ENCODE measurements around the gene STXBP1. TPM values are rescaled to one million over a fixed set of nuclear protein-coding genes. Genes with fewer than 3 reads are reported as not detected.

The STXBP1 gene
- total RNA-seq, 1 experiment from 2014 or later, result 40.6 TPM

GRCh38 chr9:127613583-127613954 lies 1.5 kb downstream of the STXBP1 start:
- Histone ChIP-seq H3K79me2 (ENCODE audit: insufficient read depth, low read length) (no peaks in the 10 kb centered on the region), H3K36me3 (ENCODE audit: control insufficient read depth in 1 of 2, insufficient read depth in 2 of 2, low read length in 2 of 2) (no peaks in the 10 kb centered on the region), H3K27me3 (ENCODE audit: insufficient read depth, low read length) (no peaks in the 10 kb centered on the region), H3K4me3 (replicated peaks in 1 of 2; ENCODE audit: low read depth in 1 of 2, low read length in 2 of 2) (peak overlapping the region; percentile 66 to 83), H4K20me1 (ENCODE audit: insufficient read depth) (no peaks in the 10 kb centered on the region), H3K9ac (ENCODE audit: low read length) (peak overlapping the region; percentile 63), H3K4me2 (ENCODE audit: low read length) (peak overlapping the region; percentile 97), H2AFZ (ENCODE audit: low read depth, low read length, poor library complexity, severe bottlenecking) (peak overlapping the region; percentile 76), H3K9me2 (ENCODE audit: insufficient read depth) (no peaks in the 10 kb centered on the region), H3K9me3 (ENCODE audit: control insufficient read depth in 1 of 2, insufficient read depth in 1 of 2, low read depth in 1 of 2, low read length in 2 of 2) (no peaks in the 10 kb centered on the region), H3K27ac (ENCODE audit: low read depth, low read length) (no peak overlapping the region), H3K4me1 (ENCODE audit: control insufficient read depth in 1 of 2, insufficient read depth in 2 of 2, low read length in 2 of 2) (peaks cover 11 to 18% of the 10 kb centered on the region in 2 experiments)
- DNase-seq (ENCODE audit: low read depth, low spot score) (no peak), ATAC-seq (no peak)
- intact Hi-C loops (cut with micrococcal nuclease), result loop anchor here (5.0 kb wide), 1 partner anchor 109 kb away; no protein-coding TSS in a partner anchor
- ChIA-PET RAD21 (ENCODE audit: low non-redundant PET in 1 of 2, low total read pairs in 2 of 2, uncharacterized antibody in 2 of 2, unreplicated experiment in 2 of 2) (no interaction called here), CTCF (interaction anchor here (1.0 kb wide), 1 partner anchor 10 kb away, joined by 3 read pairs; no protein-coding TSS in a partner anchor), POLR2A (no interaction called here)
- TF ChIP-seq FOSL1 (IDR thresholded peaks at IDR 0.05; ENCODE audit: low read depth) (no peak), ZBTB33 (IDR thresholded peaks at IDR 0.05; ENCODE audit: extremely low read depth, insufficient replicate concordance, low read length) (no peak), ELF1 (IDR thresholded peaks at IDR 0.05; ENCODE audit: borderline replicate concordance, low read depth) (no peak), CEBPB (IDR thresholded peaks at IDR 0.05; ENCODE audit: low read depth) (no peak), MAX (IDR thresholded peaks at IDR 0.05) (no peak), SP1 (IDR thresholded peaks at IDR 0.05; ENCODE audit: low read depth) (no peak), SRF (IDR thresholded peaks at IDR 0.05; ENCODE audit: low read depth) (no peak), POLR2A (IDR thresholded peaks at IDR 0.05; ENCODE audit: borderline replicate concordance, extremely low read depth, insufficient read depth, insufficient read length) (no peak), EZH2phosphoT487 (IDR thresholded peaks at IDR 0.05; ENCODE audit: borderline replicate concordance) (no peak), EZH2 (IDR thresholded peaks at IDR 0.05) (no peak), REST (IDR thresholded peaks at IDR 0.05; ENCODE audit: low read depth) (no peak), ZFX (IDR thresholded peaks at IDR 0.05) (no peak), RAD21 (IDR thresholded peaks at IDR 0.05; ENCODE audit: low read depth) (no peak), EGR1 (IDR thresholded peaks at IDR 0.05; ENCODE audit: low read depth) (no peak), CTCF (IDR thresholded peaks at IDR 0.05 in 2 of 3, conservative IDR thresholded peaks at IDR 0.05 in 1 of 3; ENCODE audit: borderline replicate concordance in 1 of 3, insufficient read depth in 1 of 3, low read depth in 2 of 3, low read length in 2 of 3) (no peak), CBX3 (IDR thresholded peaks at IDR 0.05; ENCODE audit: low read depth) (no peak), JUND (IDR thresholded peaks at IDR 0.05) (no peak), ATF3 (IDR thresholded peaks at IDR 0.05) (no peak), ZNF274 (IDR thresholded peaks at IDR 0.05; ENCODE audit: low read depth, low read length) (no peak)
- TSS peak; percentile 67 for BruUV-seq (replicated peaks)
